Activated T-cell treated with anti-CD3 and anti-CD28 coated beads, Interleukin-2, amount 50 U/mL, for 72 hours (primary cell): ENCODE data around the gene TDRD6. TPM values are rescaled to one million over a fixed set of nuclear protein-coding genes. Genes with fewer than 3 reads are reported as not detected.
"Not testable (repeated sequence)": the region's sequence is repeated elsewhere in the genome, so short reads cannot be mapped to it uniquely, and the experiment has no call there.

Experiments
- ATAC-seq, 2 donors: fragments of 150-1000 bp; cut with Tn5 transposase; replicated peaks in 1 of 2; 2 replicates each; pipeline ENCODE4 v1.10.0; 2021; ENCODE audit warnings: moderate library complexity in 2 of 2, mild to moderate bottlenecking in 1 of 2
- DNase-seq, 2 donors: peaks; one replicate each; pipeline ENCODE4 v3.0.0; 2021 to 2022; ENCODE audit warnings: mixed read lengths in 1 of 2
- H3K27ac Mint-ChIP-seq: one replicate; pipeline ENCODE4 v1.8.0; 2022; ENCODE audit warnings: mild to moderate bottlenecking, moderate library complexity, mixed read lengths
- H3K27me3 Mint-ChIP-seq: one replicate; pipeline ENCODE4 v1.8.0; 2022; ENCODE audit warnings: low read depth, mixed read lengths
- H3K36me3 Mint-ChIP-seq, 2 donors: one replicate each; pipeline ENCODE4 v1.8.0; 2022; ENCODE audit warnings: mixed read lengths in 2 of 2, mild to moderate bottlenecking in 1 of 2; ENCODE audit not compliant: insufficient read depth in 2 of 2
- H3K4me1 Mint-ChIP-seq: one replicate; pipeline ENCODE4 v1.8.0; 2022; ENCODE audit warnings: low read depth, mixed read lengths
- H3K4me3 Mint-ChIP-seq, 2 donors: one replicate each; pipeline ENCODE4 v1.8.0; 2022; ENCODE audit warnings: mild to moderate bottlenecking in 2 of 2, mixed read lengths in 2 of 2, moderate library complexity in 2 of 2
- H3K9me3 Mint-ChIP-seq, 2 donors: one replicate each; pipeline ENCODE4 v1.8.0; 2022; ENCODE audit warnings: mixed read lengths in 2 of 2
- total RNA-seq, 2 donors: library from RNA; stranded (reverse); gene quantifications; one replicate each; pipeline ENCODE4 v1.2.3, GENCODE V29; 2022

The TDRD6 gene
- total RNA-seq, 2 donors from 2014 or later = not detected

DNA sequence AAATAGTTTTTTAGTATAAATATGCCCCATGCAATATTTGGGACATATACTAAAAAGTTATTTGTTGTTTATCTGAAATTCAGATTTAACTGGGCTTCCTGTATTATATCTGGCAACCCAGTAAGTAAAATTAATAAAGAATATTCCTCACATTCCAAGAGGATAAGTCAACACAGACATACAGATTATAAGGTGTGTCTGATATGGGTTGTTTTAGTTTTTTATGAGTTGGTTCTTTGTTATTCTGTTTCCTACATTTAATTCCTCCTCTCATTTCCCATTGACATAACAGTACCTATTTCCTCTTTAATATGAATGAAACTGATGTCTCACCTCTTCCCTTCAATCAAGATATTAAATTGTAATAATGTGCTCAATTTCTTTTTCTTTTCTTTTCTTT, 49.2 kb downstream of the TDRD6 start:
- Mint-ChIP-seq H3K36me3 (no peaks in the 10 kb centered on the region), H3K4me1 (no peaks in the 10 kb centered on the region), H3K27me3 (peaks cover 74% of the 10 kb centered on the region), H3K27ac (no peak overlapping the region), H3K4me3 (no peak overlapping the region), H3K9me3 (no peaks in the 10 kb centered on the region)
- ATAC-seq = no peak
- DNase-seq = no peak

DNA sequence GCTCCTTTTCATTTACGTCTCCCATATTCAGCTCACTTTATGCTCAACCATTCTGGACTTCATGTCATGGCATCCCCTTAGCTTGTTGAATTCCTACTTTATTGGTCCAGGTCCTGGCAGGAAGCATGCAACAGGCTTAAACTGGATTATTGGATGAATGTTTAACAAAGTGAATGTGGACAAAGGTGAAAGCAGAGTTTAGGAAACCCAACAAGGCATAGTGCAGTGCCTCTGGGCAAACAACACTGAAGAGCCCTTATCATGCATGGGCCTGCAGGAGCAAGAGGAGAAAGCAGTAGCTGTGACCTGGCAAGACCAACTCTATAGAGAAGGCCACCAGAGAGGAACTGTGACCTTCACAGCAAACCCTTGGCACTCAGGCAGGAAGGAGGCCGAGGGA, 53.8 kb downstream of the TDRD6 start:
- Mint-ChIP-seq H3K4me1 (no peaks in the 10 kb centered on the region), H3K27me3 (peaks cover 53% of the 10 kb centered on the region), H3K4me3 (no peak overlapping the region), H3K27ac (no peak overlapping the region), H3K9me3 (peaks cover 0 to 1% of the 10 kb centered on the region in 2 donors), H3K36me3 (no peaks in the 10 kb centered on the region)
- no peak for DNase-seq
- ATAC-seq = no peak

DNA sequence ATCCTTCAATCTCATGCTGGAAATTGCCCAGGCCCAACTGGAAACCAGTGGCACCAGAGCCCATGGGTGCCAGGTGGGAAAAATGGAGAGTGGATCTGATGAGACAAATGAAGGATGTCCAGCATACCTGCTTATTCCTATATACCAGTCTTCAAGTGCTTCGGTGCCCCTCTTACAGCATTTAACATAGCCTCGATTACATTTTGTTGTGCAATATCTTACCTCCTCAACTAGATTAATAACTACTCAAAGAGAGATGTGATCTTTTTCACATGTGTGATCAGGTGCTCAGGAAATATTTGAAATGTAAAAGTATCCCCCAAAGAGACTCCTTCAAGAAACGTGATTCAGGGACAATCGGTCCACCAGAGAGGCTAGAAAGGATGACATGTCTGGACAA, 54.2 kb downstream of the TDRD6 start:
- H3K27ac Mint-ChIP-seq = no peak overlapping the region
- H3K4me1 Mint-ChIP-seq = no peaks in the 10 kb centered on the region
- H3K9me3 Mint-ChIP-seq = peaks cover 0 to 1% of the 10 kb centered on the region in 2 donors
- DNase-seq (no peak), ATAC-seq (no peak)
- H3K27me3 Mint-ChIP-seq = peaks cover 49% of the 10 kb centered on the region
- no peak overlapping the region for H3K4me3 Mint-ChIP-seq
- no peaks in the 10 kb centered on the region for H3K36me3 Mint-ChIP-seq

DNA sequence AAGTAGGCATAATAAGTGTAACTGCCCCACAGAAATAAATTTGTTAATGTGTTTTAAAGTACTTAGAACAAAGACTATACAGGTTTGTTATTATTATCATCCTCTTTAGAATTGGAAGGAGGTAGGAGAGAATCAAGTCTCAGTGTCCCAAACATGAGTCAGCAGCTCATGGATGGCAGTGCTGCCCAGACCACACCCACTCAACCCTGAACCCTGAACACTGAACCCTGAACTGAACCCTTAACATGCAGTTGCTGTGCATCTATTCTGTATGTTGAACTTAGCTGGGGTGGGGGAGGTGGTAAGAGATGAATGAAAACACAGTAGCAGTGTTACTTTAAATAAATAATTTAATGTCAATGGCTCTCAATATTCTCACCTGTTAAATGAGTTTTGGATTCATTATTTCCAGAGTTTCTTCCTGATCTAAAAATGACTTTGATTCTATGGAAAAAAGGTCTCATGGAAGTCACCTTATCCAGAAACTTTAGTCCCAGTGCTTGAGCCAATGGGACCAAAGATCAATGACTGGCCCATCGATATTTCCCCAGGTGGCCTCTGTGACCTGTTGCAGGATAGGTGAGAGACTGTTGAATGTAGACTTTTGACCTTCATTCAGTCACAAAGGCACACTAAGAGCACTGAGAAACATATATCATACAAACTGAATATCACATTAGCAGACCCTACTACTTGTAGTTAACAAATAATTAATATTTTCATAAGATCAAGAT, 55.9 kb downstream of the TDRD6 start:
- H3K4me3 Mint-ChIP-seq = no peak overlapping the region
- H3K27ac Mint-ChIP-seq = no peak overlapping the region
- peaks cover 33% of the 10 kb centered on the region for H3K27me3 Mint-ChIP-seq
- DNase-seq (no peak), ATAC-seq (no peak)
- H3K36me3 Mint-ChIP-seq = no peaks in the 10 kb centered on the region
- H3K4me1 Mint-ChIP-seq = no peaks in the 10 kb centered on the region
- peaks cover 0 to 1% of the 10 kb centered on the region in 2 donors for H3K9me3 Mint-ChIP-seq

DNA sequence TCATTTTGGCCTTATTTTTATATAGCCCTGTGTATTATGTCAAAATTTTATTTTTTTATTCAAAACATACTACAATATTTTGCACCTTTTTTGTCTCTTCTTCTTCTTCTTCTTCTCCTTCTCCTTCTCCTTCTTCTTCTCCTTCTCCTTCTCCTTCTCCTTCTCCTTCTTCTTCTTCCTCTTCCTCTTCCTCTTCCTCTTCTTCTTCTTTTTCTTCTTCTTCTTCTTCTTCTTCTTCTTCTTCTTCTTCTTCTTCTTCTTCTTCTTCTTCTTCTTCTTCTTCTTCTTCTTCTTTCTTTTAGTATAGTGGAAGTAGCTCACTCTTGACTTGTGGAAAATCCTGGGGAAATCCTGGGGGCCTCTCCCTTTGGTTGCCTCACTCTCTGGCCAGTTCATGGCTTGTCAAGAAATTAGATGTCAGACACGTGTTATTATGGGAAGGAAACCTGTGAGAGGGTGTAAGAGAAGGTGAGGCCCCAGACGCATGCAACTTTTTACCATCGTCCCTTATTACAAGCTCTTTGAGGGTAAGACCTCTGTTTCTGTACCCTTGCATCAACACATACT, 56.6 kb downstream of the TDRD6 start:
- H3K9me3 Mint-ChIP-seq, ATAC-seq, H3K27ac Mint-ChIP-seq, H3K4me1 Mint-ChIP-seq, DNase-seq, H3K36me3 Mint-ChIP-seq, H3K4me3 Mint-ChIP-seq: not testable (repeated sequence)
- H3K27me3 Mint-ChIP-seq = peaks cover 31% of the 10 kb centered on the region

DNA sequence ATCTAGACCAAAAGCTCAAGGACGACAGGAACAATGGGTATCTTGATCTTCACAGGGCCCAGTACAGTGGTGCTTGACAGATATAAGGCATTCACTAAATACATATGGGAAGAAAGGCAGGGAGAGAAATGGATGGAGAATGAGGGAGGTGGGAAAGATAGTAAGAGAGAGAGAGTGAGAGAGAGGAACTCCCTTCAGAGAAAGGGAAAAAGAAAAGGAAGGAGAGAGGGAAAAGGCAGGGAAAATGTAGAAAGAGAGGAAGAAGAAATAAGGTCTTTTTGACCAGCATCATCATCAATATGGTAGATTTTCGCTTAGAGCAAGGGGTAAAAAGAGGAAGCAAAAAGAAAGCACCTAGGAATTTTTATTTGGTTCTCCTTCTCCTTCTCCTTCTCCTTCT, 58.3 kb downstream of the TDRD6 start:
- no peak for ATAC-seq
- Mint-ChIP-seq H3K36me3 (no peaks in the 10 kb centered on the region), H3K4me1 (no peaks in the 10 kb centered on the region), H3K9me3 (peaks cover 0 to 1% of the 10 kb centered on the region in 2 donors), H3K27ac (no peak overlapping the region), H3K4me3 (no peak overlapping the region), H3K27me3 (peaks cover 25% of the 10 kb centered on the region)
- no peak for DNase-seq

DNA sequence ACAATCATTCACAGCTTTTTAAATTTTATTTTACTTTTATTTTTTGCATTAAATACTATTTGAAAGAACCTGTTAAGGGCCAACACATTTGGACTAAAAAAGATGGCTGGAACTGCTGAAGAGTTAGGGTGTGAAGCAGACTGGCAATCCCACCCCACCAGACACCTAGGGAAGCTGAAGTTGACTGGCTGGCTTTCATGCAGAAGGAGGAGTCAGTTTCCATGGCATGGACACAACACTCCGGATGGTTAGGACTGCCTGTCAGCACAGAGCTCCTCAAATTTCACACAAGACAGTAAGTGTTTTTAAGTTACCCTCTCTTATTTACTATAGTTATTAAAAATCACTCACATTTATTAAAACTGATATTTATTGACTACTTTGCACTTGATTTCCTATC, 59.0 kb downstream of the TDRD6 start, which contains the start of gene ANKRD66:
ANKRD66 (plus strand) TSS at position 238 of the 400 bp plus-strand sequence. CDS start 5,016 bp downstream, outside the sequence.
- Mint-ChIP-seq H3K27ac (no peak within 1 kb of the TSS), H3K27me3 (peaks cover 19% of the 10 kb centered on the region), H3K4me3 (no peak within 1 kb of the TSS), H3K9me3 (peaks cover 0 to 1% of the 10 kb centered on the region in 2 donors), H3K4me1 (no peaks in the 10 kb centered on the region), H3K36me3 (no peaks in the 10 kb centered on the region)
- no peak for DNase-seq
- ATAC-seq = no peak

DNA sequence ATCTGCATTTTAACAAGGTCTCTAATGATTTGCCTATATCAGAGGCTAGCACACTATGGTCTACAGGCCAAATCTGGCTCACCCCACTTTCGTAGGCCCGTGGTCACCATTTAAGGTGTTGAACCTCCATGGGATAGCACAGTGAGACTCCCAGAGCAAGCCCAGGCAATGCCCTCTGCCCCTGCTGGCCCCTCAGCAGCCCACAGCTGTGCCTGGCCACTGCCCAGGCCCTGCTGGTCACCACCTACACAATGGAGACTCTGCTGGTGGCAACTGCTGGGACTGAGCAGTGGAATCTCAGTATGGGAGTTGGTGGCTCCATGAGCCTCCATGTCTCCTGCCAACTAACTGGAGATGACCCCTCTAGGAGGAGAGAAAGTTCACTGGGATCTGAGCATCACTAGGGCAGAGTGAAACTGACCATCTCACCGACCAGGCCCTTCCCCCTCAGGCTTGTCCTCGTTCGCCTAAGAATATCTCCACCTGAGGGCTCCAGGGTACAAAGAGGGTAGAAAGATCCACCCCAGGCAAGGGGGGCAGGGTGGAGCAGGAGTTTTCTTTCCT, 61.3 kb downstream of the TDRD6 start:
- ATAC-seq = no peak
- H3K9me3 Mint-ChIP-seq = peaks cover 0 to 1% of the 10 kb centered on the region in 2 donors
- no peak overlapping the region for H3K27ac Mint-ChIP-seq
- H3K36me3 Mint-ChIP-seq = no peaks in the 10 kb centered on the region
- no peaks in the 10 kb centered on the region for H3K4me1 Mint-ChIP-seq
- no peak for DNase-seq
- peaks cover 19% of the 10 kb centered on the region for H3K27me3 Mint-ChIP-seq
- H3K4me3 Mint-ChIP-seq = no peak overlapping the region

DNA sequence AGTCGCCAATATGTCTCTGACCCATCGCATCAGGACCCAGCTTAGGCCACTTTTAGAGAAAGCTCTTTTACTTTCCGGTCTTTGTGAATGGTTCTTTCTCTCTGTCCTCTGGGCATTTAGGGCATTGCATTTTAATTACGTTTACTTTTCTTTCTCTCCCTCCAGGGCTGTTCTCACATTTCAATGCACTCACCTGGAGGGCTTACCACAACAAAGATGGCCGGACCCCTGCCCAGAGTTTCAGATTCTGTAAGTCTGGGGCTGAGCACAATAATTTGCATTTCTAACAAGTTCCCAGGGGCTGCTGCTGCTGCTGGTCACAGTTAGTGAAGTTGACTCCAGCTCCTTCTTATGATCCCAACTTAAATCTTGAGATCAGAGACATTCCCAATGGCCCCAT, 62.0 kb downstream of the TDRD6 start:
- no peak for ATAC-seq
- DNase-seq = no peak
- H3K27ac Mint-ChIP-seq = no peak overlapping the region
- H3K4me1 Mint-ChIP-seq = no peaks in the 10 kb centered on the region
- no peak overlapping the region for H3K4me3 Mint-ChIP-seq
- H3K27me3 Mint-ChIP-seq = peaks cover 15% of the 10 kb centered on the region
- peaks cover 0 to 1% of the 10 kb centered on the region in 2 donors for H3K9me3 Mint-ChIP-seq
- H3K36me3 Mint-ChIP-seq = no peaks in the 10 kb centered on the region

DNA sequence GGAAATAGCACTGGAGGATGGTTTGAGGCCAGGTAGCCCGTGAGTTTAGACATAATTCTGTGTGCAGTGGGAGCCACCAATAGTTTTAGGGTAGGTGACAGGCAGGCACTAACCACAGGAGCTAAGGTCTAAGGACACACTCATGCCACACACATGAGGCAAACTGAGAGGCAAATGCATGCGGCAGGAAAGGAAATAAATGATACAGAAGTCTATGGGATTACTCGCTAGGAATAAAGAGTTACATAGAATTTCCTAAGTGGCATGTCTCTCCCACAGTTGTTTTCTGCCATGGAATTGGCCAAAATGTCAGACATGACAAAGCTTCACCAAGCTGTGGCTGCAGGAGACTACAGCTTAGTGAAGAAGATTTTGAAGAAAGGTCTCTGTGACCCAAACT, 64.0 kb downstream of the TDRD6 start:
- no peak overlapping the region for H3K4me3 Mint-ChIP-seq
- no peaks in the 10 kb centered on the region for H3K27me3 Mint-ChIP-seq
- no peaks in the 10 kb centered on the region for H3K9me3 Mint-ChIP-seq
- DNase-seq (no peak), ATAC-seq (no peak)
- no peaks in the 10 kb centered on the region for H3K36me3 Mint-ChIP-seq
- no peak overlapping the region for H3K27ac Mint-ChIP-seq
- H3K4me1 Mint-ChIP-seq = no peaks in the 10 kb centered on the region

Other genes with a start within 250 kb of the TDRD6 start
- gene RCAN2, start 196.4 kb upstream of the TDRD6 start, total RNA-seq = 1 to 10 TPM; 1.3 to 7.4 TPM
- not detected for gene CYP39A1, start 35.1 kb upstream of the TDRD6 start, total RNA-seq
- 1 to 10 TPM; 1.1 to 2.5 TPM for gene SLC25A27, start 34.9 kb upstream of the TDRD6 start, total RNA-seq
- gene PLA2G7, start 47.5 kb downstream of the TDRD6 start, total RNA-seq = not detected
- gene ANKRD66, start 59.0 kb downstream of the TDRD6 start, total RNA-seq = not detected
- not detected for gene MEP1A, start 105.5 kb downstream of the TDRD6 start, total RNA-seq
- gene ADGRF5, start 234.1 kb downstream of the TDRD6 start, total RNA-seq = not detected